Peyer's patch (tissue), 4 donors: ENCODE results near the gene GARRE1. TPM values are rescaled to one million over a fixed set of nuclear protein-coding genes. Genes with fewer than 3 reads are reported as not detected.

Source experiments
- DNase-seq, 3 donors: peaks; one replicate each; pipeline ENCODE4 v3.0.0-alpha.2; 2017 to 2019
- H3K27ac ChIP-seq, 4 donors: fragments of 200-600 bp; sonication (generic); one replicate each; pipeline ENCODE4 v1.5.1; 2016 to 2019
- H3K27me3 ChIP-seq, 2 donors: fragments of 200-600 bp; sonication (generic); one replicate each; pipeline ENCODE4 v1.5.1; 2019
- H3K36me3 ChIP-seq, 3 donors: fragments of 200-600 bp; sonication (generic); one replicate each; pipeline ENCODE4 v1.5.1; 2016 to 2019
- H3K4me1 ChIP-seq, 4 donors: fragments of 200-600 bp; sonication (generic); one replicate each; pipeline ENCODE4 v1.5.1; 2016 to 2019
- H3K4me3 ChIP-seq, 4 donors: fragments of 200-600 bp; sonication (generic); 1 replicate in 3 of 4; 2 replicates in 1 of 4; pipeline ENCODE4 v1.5.1; 2016 to 2019; ENCODE audit warnings: mild to moderate bottlenecking in 1 of 4
- H3K9me3 ChIP-seq, 4 donors: fragments of 200-600 bp; sonication (generic); one replicate each; pipeline ENCODE4 v1.5.1; 2016 to 2019; ENCODE audit warnings: mild to moderate bottlenecking in 1 of 4
- POLR2A ChIP-seq, 2 donors: fragments of 450-650 bp; IDR thresholded peaks; one replicate each; pipeline ENCODE4 v1.5.1; 2017; ENCODE audit warnings: antibody characterized with exemption in 2 of 2, mild to moderate bottlenecking in 2 of 2, moderate library complexity in 2 of 2
- total RNA-seq, 4 donors: library from RNA; depleted of rRNA; stranded (reverse); fragments of >200 nt; gene quantifications; one replicate each; pipeline ENCODE4 v1.1.0, GENCODE V29; 2016

Gene GARRE1
- total RNA-seq, 4 donors from 2014 or later = 11.9 to 31.2 (median 19.5) TPM

GRCh38 chr19:34300962-34301361 lies 46.6 kb downstream of the GARRE1 start:
- no peak overlapping the region for H3K4me3 ChIP-seq
- peaks cover 0 to 26% (median 0%) of the 10 kb centered on the region in 4 donors for H3K4me1 ChIP-seq
- DNase-seq = no peak
- H3K9me3 ChIP-seq = no peaks in the 10 kb centered on the region
- no peak for TF ChIP-seq POLR2A (IDR thresholded peaks at IDR 0.05)
- no peak overlapping the region for H3K27ac ChIP-seq
- peaks cover 0 to 13% (median 0%) of the 10 kb centered on the region in 3 donors for H3K36me3 ChIP-seq
- no peaks in the 10 kb centered on the region for H3K27me3 ChIP-seq

Other genes starting within 250 kb of the GARRE1 start
- gene LSM14A, start 82.0 kb upstream of the GARRE1 start, total RNA-seq = 100 to 1,000 TPM in 3 of 4 donors, 10 to 100 TPM in 1; 88.2 to 152 (median 127) TPM
- gene GPI, start 110.6 kb downstream of the GARRE1 start, total RNA-seq = 100 to 1,000 TPM; 191 to 292 (median 234) TPM
- 10 to 100 TPM in 2 of 4 donors, 1 to 10 TPM in 2; 8.6 to 14.0 (median 10.3) TPM for gene PDCD2L, start 149.8 kb downstream of the GARRE1 start, total RNA-seq
- gene UBA2, start 173.8 kb downstream of the GARRE1 start, total RNA-seq = 100 to 1,000 TPM in 1 of 4 donors, 10 to 100 TPM in 3; 34.0 to 102 (median 49.2) TPM
- gene WTIP, start 227.2 kb downstream of the GARRE1 start, total RNA-seq = 10 to 100 TPM in 1 of 4 donors, 1 to 10 TPM in 3; 1.2 to 18.2 (median 4.7) TPM